Activated CD4-positive, alpha-beta T cell treated with anti-CD3 and anti-CD28 coated beads, Interleukin-2, amount 50 U/mL, for 16 hours (primary cell): ENCODE data around the gene ERMARD.

ENCODE experiments used
- DNase-seq: peaks from one replicate; pipeline ENCODE4 v3.0.0-alpha.2; 2020

The ERMARD gene

GRCh38 chr6:169751242-169752073, at the start of gene ERMARD, which contains the start of gene DYNLT2:
Gene ERMARD (plus strand): TSS chr6:169751622. CDS start chr6:169751658, 36 bp downstream.
Gene DYNLT2 (minus strand): TSS chr6:169751572. CDS start chr6:169751458, 114 bp downstream.
- DNase-seq: peak; percentile 95

GRCh38 chr6:169701954-169702839, 49.2 kb upstream of the ERMARD start, which contains the start of the genes C6orf120 and WDR27:
Gene C6orf120 (plus strand): TSS chr6:169702126. CDS start chr6:169702460, 334 bp downstream.
Gene WDR27 (minus strand): TSS chr6:169702029. CDS start chr6:169689005, 13,024 bp downstream.
- peak; percentile 98 for DNase-seq

- DNase-seq: no peak
These were observed 48.6 kb upstream of the ERMARD start for GRCh38 chr6:169702840-169703246.

GRCh38 chr6:169707772-169708171, 43.6 kb upstream of the ERMARD start:
- DNase-seq: no peak

- no peak for DNase-seq
These were observed 42.1 kb upstream of the ERMARD start for GRCh38 chr6:169709293-169709692.

GRCh38 chr6:169710009-169710408, 41.4 kb upstream of the ERMARD start:
- no peak for DNase-seq

- no peak for DNase-seq
These were observed 37.2 kb upstream of the ERMARD start for GRCh38 chr6:169714178-169714577.

GRCh38 chr6:169714595-169714994, 36.8 kb upstream of the ERMARD start:
- no peak for DNase-seq

- DNase-seq: no peak
These were observed 32.3 kb upstream of the ERMARD start for GRCh38 chr6:169719117-169719516.

GRCh38 chr6:169720207-169720855, 31.1 kb upstream of the ERMARD start:
- DNase-seq: no peak

GRCh38 chr6:169722362-169723199, 28.8 kb upstream of the ERMARD start:
- DNase-seq: peak; percentile 34

GRCh38 chr6:169723200-169723909, 28.1 kb upstream of the ERMARD start:
- peak; percentile 56 for DNase-seq

GRCh38 chr6:169723991-169724493, 27.4 kb upstream of the ERMARD start:
- DNase-seq: peak; percentile 23

GRCh38 chr6:169724494-169725124, 26.8 kb upstream of the ERMARD start, which contains the start of gene PHF10:
Gene PHF10 (minus strand): TSS chr6:169724500. CDS start chr6:169723931, 569 bp downstream.
- DNase-seq: peak; percentile 67

GRCh38 chr6:169725125-169726048, 26.0 kb upstream of the ERMARD start:
- DNase-seq: no peak

GRCh38 chr6:169726049-169726400, 25.4 kb upstream of the ERMARD start:
- no peak for DNase-seq

- no peak for DNase-seq
These were observed 24.5 kb upstream of the ERMARD start for GRCh38 chr6:169726963-169727362.

GRCh38 chr6:169729961-169730360, 21.5 kb upstream of the ERMARD start:
- DNase-seq: no peak
